ENCODE measurements around the gene PARP12. TPM values are rescaled to one million over a fixed set of nuclear protein-coding genes. Genes with fewer than 3 reads are reported as not detected.

Gene PARP12
- total RNA-seq, 1 donor from 2014 or later, result 2.9 TPM

GRCh38 chr7:140039896-140040295 lies 22.9 kb downstream of the PARP12 start:
- FAIRE-seq (no peak), DNase-seq (ENCODE audit: low spot score in 2 of 2) (no peak)

DNA sequence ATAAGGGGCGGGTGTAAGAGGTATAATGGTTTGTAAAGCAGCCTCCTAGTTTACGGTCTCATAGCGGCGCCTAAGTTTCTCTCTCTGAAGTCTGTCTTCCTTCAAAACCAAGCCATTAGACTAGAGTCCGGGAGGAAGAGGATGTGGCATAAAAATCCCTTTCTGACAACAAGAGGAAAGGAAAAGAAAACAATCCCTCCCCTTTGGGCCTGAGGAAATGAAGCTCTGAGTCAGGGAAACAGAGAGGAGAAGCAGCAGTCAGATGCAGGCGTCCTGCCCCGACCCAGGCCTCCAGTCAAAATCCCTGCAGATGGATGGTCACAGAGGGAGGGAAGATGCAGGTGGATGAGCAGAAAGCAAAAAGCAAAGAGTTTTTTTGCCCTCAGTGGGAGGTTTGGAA lies 23.7 kb downstream of the PARP12 start:
- no peak for FAIRE-seq
- no peak for DNase-seq (ENCODE audit: low spot score in 2 of 2)

DNA sequence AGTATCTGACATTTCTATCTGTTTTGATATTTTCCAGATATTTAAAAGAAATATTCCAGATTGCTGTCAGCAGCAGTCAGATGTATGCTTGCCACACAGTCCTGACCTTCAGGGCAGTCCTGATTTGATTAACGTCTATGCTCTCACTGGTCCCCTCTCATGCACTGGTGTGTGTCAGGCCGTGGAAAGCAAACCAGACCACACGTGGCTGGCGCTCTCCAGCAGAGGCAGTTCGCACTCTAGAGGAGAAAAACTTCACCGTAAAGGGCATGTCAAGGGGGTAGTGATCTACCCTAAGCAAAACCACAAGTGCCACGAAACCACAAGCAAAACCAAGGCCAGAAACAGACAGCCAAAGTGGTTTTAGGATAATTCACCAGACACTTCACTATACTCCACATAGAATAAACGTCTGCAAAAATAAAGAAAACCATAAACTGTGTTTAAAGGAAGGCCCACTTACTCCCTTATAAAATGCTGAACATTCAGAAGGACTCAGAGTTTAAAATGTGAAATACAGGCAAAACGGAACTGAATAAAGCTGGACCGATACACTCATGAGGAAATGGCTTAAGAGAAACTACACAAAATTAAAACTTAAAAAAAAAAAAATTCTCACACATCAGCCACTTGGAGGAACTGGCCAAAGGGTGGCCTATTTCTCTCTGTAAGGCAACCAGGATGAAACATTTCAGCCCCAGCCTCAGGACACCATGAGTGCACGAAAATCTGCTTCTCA lies 26.4 kb downstream of the PARP12 start:
- DNase-seq (ENCODE audit: low spot score in 2 of 2) (no peak), FAIRE-seq (no peak)

DNA sequence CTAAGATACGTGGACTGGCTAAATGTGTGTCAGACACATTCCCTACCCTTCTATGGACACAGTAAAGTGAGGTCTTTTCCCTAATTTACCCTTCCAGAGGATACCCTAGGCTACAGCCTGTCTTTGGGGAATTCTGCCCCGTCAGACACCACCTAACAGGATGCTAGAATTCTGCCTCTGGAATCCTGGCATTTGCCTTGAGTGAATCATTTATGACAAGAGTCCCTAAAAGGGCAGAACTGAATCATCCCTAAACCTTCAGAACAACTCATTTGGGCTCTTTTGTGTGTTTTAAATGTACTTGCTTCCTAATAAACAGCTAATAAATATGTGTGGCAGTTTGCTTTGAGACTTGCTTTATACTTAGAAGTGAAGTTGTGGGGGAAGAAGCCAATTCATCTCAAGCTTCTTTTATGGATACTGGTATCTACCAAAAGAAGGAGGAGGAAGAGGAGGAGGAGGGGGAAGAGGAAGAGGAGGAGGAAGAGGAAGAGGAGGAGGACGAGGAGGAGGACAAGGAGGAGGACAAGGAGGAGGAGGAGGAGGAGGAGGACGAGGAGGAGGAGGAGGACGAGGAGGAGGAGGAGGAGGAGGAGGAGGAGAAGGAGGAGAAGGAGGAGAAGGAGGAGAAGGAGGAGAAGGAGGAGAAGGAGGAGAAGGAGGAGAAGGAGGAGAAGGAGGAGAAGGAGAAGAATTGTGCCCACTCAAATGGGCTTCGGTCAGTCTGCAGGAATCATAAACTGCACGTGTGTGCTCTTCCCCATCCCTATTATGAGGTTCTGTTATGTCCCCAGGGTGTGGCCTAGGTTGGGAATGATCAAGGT lies 27.1 kb downstream of the PARP12 start:
- DNase-seq (ENCODE audit: low spot score in 2 of 2), result no peak
- no peak for FAIRE-seq

GRCh38 chr7:140034421-140034820 lies 28.3 kb downstream of the PARP12 start:
- DNase-seq (ENCODE audit: low spot score in 2 of 2) (no peak), FAIRE-seq (no peak)

DNA sequence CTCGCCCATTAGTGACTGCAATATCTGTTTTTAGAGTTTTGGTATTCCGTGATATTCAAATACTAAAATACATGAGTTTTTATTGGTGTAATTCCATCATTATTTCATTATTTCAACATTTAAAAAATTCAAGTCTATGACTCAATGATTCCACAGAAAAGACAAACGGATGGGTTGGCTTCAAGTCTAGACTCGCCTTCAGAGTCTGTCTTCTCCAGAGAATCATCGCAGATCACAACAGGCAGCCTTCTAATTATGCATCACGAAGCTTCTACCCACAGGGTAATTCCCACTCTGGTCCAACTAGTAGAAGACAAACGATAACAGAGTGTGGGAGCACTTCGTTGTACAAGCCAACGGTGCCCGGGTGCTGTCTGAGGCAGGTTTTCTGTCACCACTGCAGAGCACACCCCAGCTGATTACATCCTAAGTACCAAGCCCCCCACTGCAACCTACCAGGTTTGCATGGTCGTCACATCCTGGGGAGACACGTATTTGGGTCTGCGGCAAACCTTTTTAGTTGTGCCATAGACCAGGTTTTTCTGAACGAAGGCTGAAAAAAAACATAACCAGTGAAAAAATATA lies 28.9 kb downstream of the PARP12 start:
- no peak for DNase-seq (ENCODE audit: low spot score in 2 of 2)
- no peak for FAIRE-seq

- DNase-seq (ENCODE audit: low spot score in 2 of 2), result no peak
- no peak for FAIRE-seq
These were observed 29.7 kb downstream of the PARP12 start for GRCh38 chr7:140033036-140033435.

DNA sequence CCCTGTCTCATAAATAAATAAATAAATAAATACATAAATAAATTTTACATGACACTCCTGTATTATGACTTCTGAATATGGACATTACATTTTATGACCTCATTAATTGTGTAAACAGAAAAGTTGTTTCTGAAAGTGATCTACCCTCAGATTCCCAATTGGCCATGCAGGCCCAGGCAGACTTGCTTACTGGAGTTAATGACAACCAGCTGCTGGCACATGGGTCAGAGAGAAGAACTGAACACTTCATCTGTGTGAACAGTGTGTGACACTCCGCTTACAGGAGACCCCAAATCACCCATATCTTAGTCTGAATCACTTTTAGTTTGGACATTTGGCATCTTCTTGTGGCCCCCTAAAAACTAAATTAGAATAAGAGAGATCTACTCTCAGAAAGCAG lies 31.4 kb downstream of the PARP12 start:
- FAIRE-seq (no peak), DNase-seq (ENCODE audit: low spot score in 2 of 2) (no peak)

- DNase-seq (ENCODE audit: low spot score in 2 of 2) (no peak), FAIRE-seq (no peak)
These were observed 33.7 kb downstream of the PARP12 start for GRCh38 chr7:140029072-140029471.

DNA sequence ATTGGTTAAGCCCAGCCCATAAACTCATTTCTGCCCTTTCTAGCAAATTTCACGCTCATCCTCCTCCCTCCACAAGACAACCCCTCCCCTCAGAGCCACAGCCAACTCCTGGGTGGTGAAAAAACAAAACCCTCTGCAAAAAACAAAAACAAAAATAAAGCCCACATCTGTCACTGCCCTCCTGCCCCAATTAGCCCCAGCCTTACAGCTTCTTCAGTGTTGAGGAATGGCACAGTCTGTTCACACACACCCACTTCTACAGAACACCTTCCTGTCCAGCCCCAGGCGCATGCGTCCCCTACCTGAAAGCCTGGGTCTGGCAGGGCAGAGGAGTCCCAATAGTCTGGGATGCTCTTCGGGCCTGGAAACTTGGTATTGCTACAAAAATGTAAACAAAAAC lies 34.4 kb downstream of the PARP12 start:
- FAIRE-seq, result no peak
- no peak for DNase-seq (ENCODE audit: low spot score in 2 of 2)

DNA sequence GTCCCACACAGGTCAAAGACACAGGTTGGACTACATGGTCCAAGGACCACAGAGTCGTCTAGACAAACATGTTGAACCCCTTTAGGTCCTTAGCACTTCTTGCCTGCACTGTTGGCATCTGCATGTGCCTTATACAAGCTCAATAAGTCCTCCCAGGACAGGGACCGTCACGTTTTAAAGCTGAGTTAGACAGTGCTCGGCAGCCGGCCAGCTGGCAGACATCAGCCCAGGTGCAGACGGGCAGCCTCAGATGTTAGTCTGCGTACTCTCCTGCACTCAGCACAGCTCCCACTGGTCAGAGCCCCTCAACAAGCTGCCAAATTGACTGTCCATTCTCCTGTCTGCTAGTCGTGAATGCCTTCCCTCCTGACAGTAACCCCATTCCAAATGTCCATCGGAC lies 34.9 kb downstream of the PARP12 start:
- no peak for DNase-seq (ENCODE audit: low spot score in 2 of 2)
- FAIRE-seq, result no peak

GRCh38 chr7:140026935-140027334 lies 35.8 kb downstream of the PARP12 start:
- no peak for FAIRE-seq

DNA sequence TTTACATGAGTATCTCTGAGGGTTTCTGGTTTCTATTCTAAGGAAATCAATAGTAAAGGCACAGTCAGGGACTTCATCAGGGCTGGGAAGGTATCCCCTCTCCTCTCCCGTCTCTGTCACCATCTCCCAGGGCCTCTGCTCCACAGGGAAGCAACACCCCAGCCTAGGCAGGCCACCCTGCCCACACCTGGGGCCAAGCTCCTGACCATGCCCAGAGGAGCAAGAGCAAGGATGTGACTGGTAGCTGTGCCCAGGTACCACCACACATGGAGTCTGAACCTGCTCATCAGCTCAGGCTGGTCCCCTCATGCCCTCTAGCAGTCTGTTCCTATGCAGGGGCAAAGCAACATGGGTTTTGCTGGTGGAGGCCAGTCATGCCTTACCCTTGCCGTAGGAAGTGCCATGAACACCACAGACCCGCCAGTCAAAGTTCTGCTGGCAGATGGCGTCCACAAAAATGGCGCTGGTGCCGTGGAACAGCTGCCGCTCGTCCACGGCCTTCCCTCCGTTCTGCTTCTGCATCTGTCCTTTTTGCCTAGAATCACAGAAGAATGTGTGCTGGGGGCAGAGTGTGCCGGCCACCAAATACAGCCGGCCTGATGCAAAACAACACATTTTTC lies 36.8 kb downstream of the PARP12 start:
- DNase-seq (ENCODE audit: low spot score in 2 of 2), result no peak
- no peak for FAIRE-seq

More at GRCh38 chr7:140026935-140027334, 35.8 kb downstream of the PARP12 start:
- no peak for DNase-seq (ENCODE audit: low spot score in 2 of 2)

DNA sequence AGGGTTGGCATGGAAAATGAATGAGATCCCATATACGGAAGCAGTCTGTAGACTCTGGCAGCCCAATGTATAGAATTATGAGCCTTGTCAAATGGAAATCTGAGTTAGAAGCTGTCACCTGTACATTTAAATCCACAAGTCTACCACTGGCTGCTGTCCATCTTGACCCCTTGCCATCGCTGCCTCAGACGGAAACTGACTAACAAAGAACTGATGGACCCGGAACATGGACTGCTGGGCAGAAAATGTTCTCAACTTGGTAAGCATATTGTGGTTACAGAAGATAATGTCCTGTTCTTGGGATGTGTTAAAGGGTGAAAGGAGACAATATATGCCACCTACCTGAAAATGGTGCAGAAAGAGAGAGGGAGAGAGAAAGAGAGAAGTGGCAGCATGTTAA lies 37.5 kb downstream of the PARP12 start:
- no peak for FAIRE-seq
- DNase-seq (ENCODE audit: low spot score in 2 of 2), result no peak

DNA sequence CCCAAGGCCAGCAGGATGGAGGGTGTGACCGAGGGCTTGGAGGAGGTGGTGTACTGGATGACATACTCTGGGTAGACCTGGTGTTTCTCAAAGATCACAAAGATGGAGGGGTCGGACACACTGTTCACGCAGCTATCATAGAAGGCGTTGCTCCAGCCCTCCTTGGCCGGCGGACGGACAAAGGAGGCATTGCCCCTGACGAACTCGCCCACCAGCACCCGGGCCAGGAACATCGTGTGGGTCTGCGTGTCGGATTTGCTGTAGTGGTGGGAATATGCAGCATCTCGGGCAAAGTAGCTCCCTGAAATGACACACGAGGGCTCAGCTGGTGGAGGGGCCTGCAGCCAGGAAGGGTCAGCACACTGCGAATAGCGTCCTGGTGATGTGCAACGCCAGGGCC lies 38.2 kb downstream of the PARP12 start:
- FAIRE-seq, result no peak

GRCh38 chr7:140023728-140024127 lies 39.0 kb downstream of the PARP12 start:
- DNase-seq (ENCODE audit: low spot score in 2 of 2) (no peak), FAIRE-seq (no peak)

More for the DNA sequence above, 38.2 kb downstream of the PARP12 start:
- no peak for DNase-seq (ENCODE audit: low spot score in 2 of 2)

- no peak for FAIRE-seq
- no peak for DNase-seq (ENCODE audit: low spot score in 2 of 2)
These were observed 40.1 kb downstream of the PARP12 start for GRCh38 chr7:140022582-140023211.

- DNase-seq (ENCODE audit: low spot score in 2 of 2) (no peak), FAIRE-seq (no peak)
These were observed 41.1 kb downstream of the PARP12 start for GRCh38 chr7:140021603-140022002.

GRCh38 chr7:140019606-140020005 lies 43.1 kb downstream of the PARP12 start:
- FAIRE-seq (no peak), DNase-seq (ENCODE audit: low spot score in 2 of 2) (no peak)

- DNase-seq (ENCODE audit: low spot score in 2 of 2), result no peak
- no peak for FAIRE-seq
These were observed 43.6 kb downstream of the PARP12 start for GRCh38 chr7:140019172-140019571.

Measured in frontal cortex (tissue), 4 donors.